ENCODE results near the gene RGS21. TPM values are rescaled to one million over a fixed set of nuclear protein-coding genes. Genes with fewer than 3 reads are reported as not detected.

The RGS21 gene
- total RNA-seq, 1 experiment from 2014 or later: not detected

GRCh38 chr1:192343344-192343743 is 26.6 kb downstream of the RGS21 start:
- Histone ChIP-seq H4K20me1 (ENCODE audit: low read length) (no peaks in the 10 kb centered on the region), H3K9me2 (replicated peaks; ENCODE audit: low read length) (no peaks in the 10 kb centered on the region), H3F3A (ENCODE audit: low read length, unreplicated experiment) (no peaks in the 10 kb centered on the region), H3K36me3 (ENCODE audit: low read depth, low read length) (no peaks in the 10 kb centered on the region), H3K9ac (ENCODE audit: low read length) (no peak overlapping the region), H3K27me3 (ENCODE audit: low read length) (peaks cover 12% of the 10 kb centered on the region; the same call in 1 of the 2 replicates), H3K27ac (ENCODE audit: low read length) (no peak overlapping the region), H3K4me2 (ENCODE audit: low read length) (no peak overlapping the region), H3K79me2 (ENCODE audit: low read length) (no peaks in the 10 kb centered on the region), H3K9me3 (ENCODE audit: low read length) (no peaks in the 10 kb centered on the region), H3K4me3 (ENCODE audit: low read length) (no peak overlapping the region), H3K4me1 (ENCODE audit: insufficient read depth, low read length) (no peaks in the 10 kb centered on the region), H2AFZ (ENCODE audit: low read length) (peak overlapping the region; percentile 57; the same call in 1 of the 2 replicates)
- POLR2A ChIA-PET (ENCODE audit: unreplicated experiment): no interaction called here
- no peak for ATAC-seq
- no TSS peak for BruUV-seq (replicated peaks)
- no peak for DNase-seq
- CTCF ChIA-PET: no interaction called here
- TF ChIP-seq EZH2 (IDR thresholded peaks at IDR 0.05; ENCODE audit: low read length, unreplicated experiment): no peak
- no peak for TF ChIP-seq EZH2phosphoT487 (IDR thresholded peaks at IDR 0.05; ENCODE audit: borderline replicate concordance, low read length)
- intact Hi-C loops (cut with micrococcal nuclease): no loop called here

GRCh38 chr1:192349314-192349713 is 32.5 kb downstream of the RGS21 start:
- no peak overlapping the region for H3K4me2 ChIP-seq (ENCODE audit: low read length)
- ATAC-seq: no peak
- no peaks in the 10 kb centered on the region for H3K9me2 ChIP-seq (replicated peaks; ENCODE audit: low read length)
- no peak for TF ChIP-seq EZH2 (IDR thresholded peaks at IDR 0.05; ENCODE audit: low read length, unreplicated experiment)
- TF ChIP-seq CTCF (conservative IDR thresholded peaks at IDR 0.05; ENCODE audit: low read depth, low read length): no peak
- no peak for TF ChIP-seq EZH2phosphoT487 (IDR thresholded peaks at IDR 0.05; ENCODE audit: borderline replicate concordance, low read length)
- intact Hi-C loops (cut with micrococcal nuclease): no loop called here
- no peaks in the 10 kb centered on the region for H4K20me1 ChIP-seq (ENCODE audit: low read length)
- no peaks in the 10 kb centered on the region for H3K79me2 ChIP-seq (ENCODE audit: low read length)
- H3K9ac ChIP-seq (ENCODE audit: low read length): no peak overlapping the region
- no peaks in the 10 kb centered on the region for H3F3A ChIP-seq (ENCODE audit: low read length, unreplicated experiment)
- H3K4me3 ChIP-seq (ENCODE audit: low read length): no peak overlapping the region
- H3K4me1 ChIP-seq (ENCODE audit: insufficient read depth, low read length): no peaks in the 10 kb centered on the region
- POLR2A ChIA-PET (ENCODE audit: unreplicated experiment): no interaction called here
- no peak for DNase-seq
- no peaks in the 10 kb centered on the region for H3K27me3 ChIP-seq (ENCODE audit: low read length)
- no peak overlapping the region for H3K27ac ChIP-seq (ENCODE audit: low read length)
- H3K36me3 ChIP-seq (ENCODE audit: low read depth, low read length): no peaks in the 10 kb centered on the region
- no peaks in the 10 kb centered on the region for H3K9me3 ChIP-seq (ENCODE audit: low read length)
- no TSS peak for BruUV-seq (replicated peaks)
- CTCF ChIA-PET: no interaction called here
- H2AFZ ChIP-seq (ENCODE audit: low read length): no peak overlapping the region

GRCh38 chr1:192350356-192350755 is 33.6 kb downstream of the RGS21 start:
- BruUV-seq (replicated peaks): no TSS peak
- Histone ChIP-seq H3F3A (ENCODE audit: low read length, unreplicated experiment) (no peaks in the 10 kb centered on the region), H3K79me2 (ENCODE audit: low read length) (no peaks in the 10 kb centered on the region), H3K4me3 (ENCODE audit: low read length) (no peak overlapping the region), H4K20me1 (ENCODE audit: low read length) (no peaks in the 10 kb centered on the region), H2AFZ (ENCODE audit: low read length) (no peak overlapping the region), H3K9ac (ENCODE audit: low read length) (no peak overlapping the region), H3K9me2 (replicated peaks; ENCODE audit: low read length) (no peaks in the 10 kb centered on the region), H3K36me3 (ENCODE audit: low read depth, low read length) (no peaks in the 10 kb centered on the region), H3K9me3 (ENCODE audit: low read length) (no peaks in the 10 kb centered on the region), H3K4me2 (ENCODE audit: low read length) (no peak overlapping the region), H3K4me1 (ENCODE audit: insufficient read depth, low read length) (no peaks in the 10 kb centered on the region), H3K27ac (ENCODE audit: low read length) (no peak overlapping the region), H3K27me3 (ENCODE audit: low read length) (no peaks in the 10 kb centered on the region)
- CTCF ChIA-PET: no interaction called here
- TF ChIP-seq CTCF (conservative IDR thresholded peaks at IDR 0.05; ENCODE audit: low read depth, low read length) (no peak), EZH2phosphoT487 (IDR thresholded peaks at IDR 0.05; ENCODE audit: borderline replicate concordance, low read length) (no peak), EZH2 (IDR thresholded peaks at IDR 0.05; ENCODE audit: low read length, unreplicated experiment) (no peak)
- intact Hi-C loops (cut with micrococcal nuclease): no loop called here
- POLR2A ChIA-PET (ENCODE audit: unreplicated experiment): no interaction called here
- DNase-seq: no peak
- ATAC-seq: no peak
